Neural cell (in vitro differentiated cells): Measurements from ENCODE around the gene MAPK14. TPM values are rescaled to one million over a fixed set of nuclear protein-coding genes. Genes with fewer than 3 reads are reported as not detected.

Source experiments
- H2AFZ ChIP-seq: fragments of 200-600, 300-800 bp; sonication (generic), shearing (Covaris generic); 2 replicates; pipeline ENCODE4 v1.6.0; 2014; ENCODE audit warnings: low read depth, mild to moderate bottlenecking, antibody characterized with exemption, low read length, moderate library complexity
- H3F3A ChIP-seq: fragments of 200-600 bp; shearing (Covaris generic); 2 replicates; pipeline ENCODE4 v1.6.1; 2016; ENCODE audit warnings: mild to moderate bottlenecking, moderate library complexity, mixed read lengths, antibody characterized with exemption, low read length; ENCODE audit not compliant: insufficient read depth, poor library complexity, severe bottlenecking
- H3K27ac ChIP-seq: fragments of 200-600, 300-800 bp; sonication (generic), shearing (Covaris generic); 2 replicates; pipeline ENCODE4 v1.5.1; 2014; ENCODE audit warnings: mild to moderate bottlenecking, low read length, moderate library complexity
- H3K27me3 ChIP-seq: fragments of 300-800, 200-600 bp; sonication (generic), shearing (Covaris generic); 2 replicates; pipeline ENCODE4 v1.6.0; 2014; ENCODE audit warnings: mild to moderate bottlenecking, low read depth, low read length, moderate library complexity; ENCODE audit not compliant: insufficient read depth
- H3K36me3 ChIP-seq: fragments of 300-800, 200-600 bp; sonication (generic), shearing (Covaris generic); 2 replicates; pipeline ENCODE4 v1.5.1; 2014; ENCODE audit warnings: mild to moderate bottlenecking, antibody characterized with exemption, low read length, moderate library complexity; ENCODE audit not compliant: insufficient read depth
- H3K4me2 ChIP-seq: fragments of 300-800, 200-600 bp; sonication (generic), shearing (Covaris generic); 2 replicates; pipeline ENCODE4 v1.6.0; 2014; ENCODE audit warnings: mild to moderate bottlenecking, low read length
- H3K4me3 ChIP-seq: fragments of 300-800, 200-600 bp; sonication (generic), shearing (Covaris generic); 2 replicates; pipeline ENCODE4 v1.5.1; 2014; ENCODE audit warnings: mild to moderate bottlenecking, low read length, moderate library complexity
- H3K79me2 ChIP-seq: fragments of 200-600 bp; shearing (Covaris generic); replicated peaks from 2 replicates; pipeline ENCODE4 v1.6.0; 2014; ENCODE audit warnings: mild to moderate bottlenecking, low read length, moderate library complexity; ENCODE audit not compliant: insufficient read depth
- H3K9ac ChIP-seq: fragments of 300-800, 200-600 bp; sonication (generic), shearing (Covaris generic); 2 replicates; pipeline ENCODE4 v1.6.1; 2016; ENCODE audit warnings: mild to moderate bottlenecking, low read length, mixed read lengths
- H3K9me2 ChIP-seq: fragments of 200-600 bp; shearing (Covaris generic); 2 replicates; pipeline ENCODE4 v1.6.1; 2016; ENCODE audit warnings: mild to moderate bottlenecking, low read length, mixed read lengths; ENCODE audit not compliant: insufficient read depth
- H3K9me3 ChIP-seq: fragments of 200-600, 300-800 bp; sonication (generic), shearing (Covaris generic); 2 replicates; pipeline ENCODE4 v1.6.1; 2016; ENCODE audit warnings: mild to moderate bottlenecking, mixed run types, low read length, moderate library complexity, mixed read lengths
- H4K20me1 ChIP-seq: fragments of 200-600 bp; shearing (Covaris generic); 2 replicates; pipeline ENCODE4 v1.6.1; 2016; ENCODE audit warnings: mild to moderate bottlenecking, mixed run types; ENCODE audit not compliant: insufficient read depth
- EP300 ChIP-seq: fragments of 450-650 bp; conservative IDR thresholded peaks from 2 replicates; pipeline ENCODE4 v1.6.1; 2014; ENCODE audit warnings: antibody characterized with exemption, mild to moderate bottlenecking, moderate library complexity; ENCODE audit not compliant: poor library complexity, severe bottlenecking
- EZH2 ChIP-seq: fragments of 200-600, 300-800 bp; shearing (Covaris generic), sonication (generic); IDR thresholded peaks from 2 replicates; pipeline ENCODE4 v1.6.1; 2014; ENCODE audit warnings: antibody characterized with exemption, low read length, borderline replicate concordance, mild to moderate bottlenecking; ENCODE audit not compliant: insufficient read depth, poor library complexity, severe bottlenecking
- MXI1 ChIP-seq: fragments of 450-650 bp; conservative IDR thresholded peaks from 2 replicates; pipeline ENCODE4 v1.6.1; 2014; ENCODE audit warnings: antibody characterized with exemption, mild to moderate bottlenecking; ENCODE audit not compliant: poor library complexity, severe bottlenecking
- POLR2AphosphoS5 ChIP-seq: IDR thresholded peaks from 2 replicates; pipeline ENCODE4 v1.6.1; 2012
- RAD21 ChIP-seq: fragments of 450-650 bp; conservative IDR thresholded peaks from 2 replicates; pipeline ENCODE4 v1.6.1; 2014; ENCODE audit warnings: antibody characterized with exemption, mild to moderate bottlenecking, moderate library complexity
- SMC3 ChIP-seq: fragments of 450-650 bp; conservative IDR thresholded peaks from 2 replicates; pipeline ENCODE4 v1.6.1; 2014; ENCODE audit warnings: antibody characterized with exemption, mild to moderate bottlenecking, moderate library complexity; ENCODE audit not compliant: poor library complexity
- TAF1 ChIP-seq: IDR thresholded peaks from 2 replicates; pipeline ENCODE4 v1.6.1; 2012; ENCODE audit warnings: low read depth
- polyA plus RNA-seq: library from polyadenylated mRNA; depleted of rRNA; stranded (reverse); fragments of >200 nt; gene quantifications from 2 replicates; pipeline ENCODE4 v1.2.3, GENCODE V29; 2014
- TF ChIP-seq, protein P1 (sequence below): fragments of 450-650 bp; IDR thresholded peaks from 2 replicates; pipeline ENCODE4 v1.5.1; 2014; ENCODE audit warnings: antibody characterized with exemption, mild to moderate bottlenecking, moderate library complexity; ENCODE audit not compliant: poor library complexity, severe bottlenecking
- TF ChIP-seq, protein P2 (sequence below): IDR thresholded peaks from 2 replicates; pipeline ENCODE4 v1.6.1; 2012; ENCODE audit warnings: borderline replicate concordance

MAPK14 gene
- polyA plus RNA-seq, 1 donor from 2014 or later = 26.6 TPM

DNA sequence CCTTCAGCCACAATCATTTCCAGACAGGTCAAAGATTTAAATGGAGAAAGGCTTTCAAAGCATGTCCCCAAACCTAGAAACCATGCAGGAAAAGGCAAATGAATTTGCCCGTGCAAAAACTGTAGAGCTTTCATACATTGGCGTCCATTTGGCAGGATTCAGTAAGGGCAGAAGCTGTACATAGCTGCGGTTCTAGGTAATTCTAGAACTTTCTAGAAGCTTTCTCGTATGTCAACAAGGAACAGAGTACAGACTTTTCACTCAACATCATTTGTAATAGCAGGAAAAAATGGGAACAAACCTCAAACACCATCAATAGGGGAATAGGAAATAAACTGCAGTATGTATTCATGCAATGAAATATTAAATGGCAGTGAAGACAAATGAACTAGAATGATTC is 91.6 kb downstream of the MAPK14 start:
- Histone ChIP-seq H3K4me2 (no peak overlapping the region), H3K27ac (no peak overlapping the region), H3K79me2 (no peaks in the 10 kb centered on the region), H3K36me3 (no peaks in the 10 kb centered on the region), H3K4me3 (no peak overlapping the region), H4K20me1 (no peaks in the 10 kb centered on the region), H3K9me3 (no peaks in the 10 kb centered on the region), H3K27me3 (no peaks in the 10 kb centered on the region), H3F3A (no peaks in the 10 kb centered on the region), H3K9me2 (no peaks in the 10 kb centered on the region), H3K9ac (no peak overlapping the region), H2AFZ (no peak overlapping the region)
- TF ChIP-seq EP300 (no peak), SMC3 (no peak), MXI1 (no peak), POLR2AphosphoS5 (no peak), TAF1 (no peak), EZH2 (no peak), RAD21 (no peak)
- TF ChIP-seq, protein P1, sequence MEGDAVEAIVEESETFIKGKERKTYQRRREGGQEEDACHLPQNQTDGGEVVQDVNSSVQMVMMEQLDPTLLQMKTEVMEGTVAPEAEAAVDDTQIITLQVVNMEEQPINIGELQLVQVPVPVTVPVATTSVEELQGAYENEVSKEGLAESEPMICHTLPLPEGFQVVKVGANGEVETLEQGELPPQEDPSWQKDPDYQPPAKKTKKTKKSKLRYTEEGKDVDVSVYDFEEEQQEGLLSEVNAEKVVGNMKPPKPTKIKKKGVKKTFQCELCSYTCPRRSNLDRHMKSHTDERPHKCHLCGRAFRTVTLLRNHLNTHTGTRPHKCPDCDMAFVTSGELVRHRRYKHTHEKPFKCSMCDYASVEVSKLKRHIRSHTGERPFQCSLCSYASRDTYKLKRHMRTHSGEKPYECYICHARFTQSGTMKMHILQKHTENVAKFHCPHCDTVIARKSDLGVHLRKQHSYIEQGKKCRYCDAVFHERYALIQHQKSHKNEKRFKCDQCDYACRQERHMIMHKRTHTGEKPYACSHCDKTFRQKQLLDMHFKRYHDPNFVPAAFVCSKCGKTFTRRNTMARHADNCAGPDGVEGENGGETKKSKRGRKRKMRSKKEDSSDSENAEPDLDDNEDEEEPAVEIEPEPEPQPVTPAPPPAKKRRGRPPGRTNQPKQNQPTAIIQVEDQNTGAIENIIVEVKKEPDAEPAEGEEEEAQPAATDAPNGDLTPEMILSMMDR = no peak
- TF ChIP-seq, protein P2, sequence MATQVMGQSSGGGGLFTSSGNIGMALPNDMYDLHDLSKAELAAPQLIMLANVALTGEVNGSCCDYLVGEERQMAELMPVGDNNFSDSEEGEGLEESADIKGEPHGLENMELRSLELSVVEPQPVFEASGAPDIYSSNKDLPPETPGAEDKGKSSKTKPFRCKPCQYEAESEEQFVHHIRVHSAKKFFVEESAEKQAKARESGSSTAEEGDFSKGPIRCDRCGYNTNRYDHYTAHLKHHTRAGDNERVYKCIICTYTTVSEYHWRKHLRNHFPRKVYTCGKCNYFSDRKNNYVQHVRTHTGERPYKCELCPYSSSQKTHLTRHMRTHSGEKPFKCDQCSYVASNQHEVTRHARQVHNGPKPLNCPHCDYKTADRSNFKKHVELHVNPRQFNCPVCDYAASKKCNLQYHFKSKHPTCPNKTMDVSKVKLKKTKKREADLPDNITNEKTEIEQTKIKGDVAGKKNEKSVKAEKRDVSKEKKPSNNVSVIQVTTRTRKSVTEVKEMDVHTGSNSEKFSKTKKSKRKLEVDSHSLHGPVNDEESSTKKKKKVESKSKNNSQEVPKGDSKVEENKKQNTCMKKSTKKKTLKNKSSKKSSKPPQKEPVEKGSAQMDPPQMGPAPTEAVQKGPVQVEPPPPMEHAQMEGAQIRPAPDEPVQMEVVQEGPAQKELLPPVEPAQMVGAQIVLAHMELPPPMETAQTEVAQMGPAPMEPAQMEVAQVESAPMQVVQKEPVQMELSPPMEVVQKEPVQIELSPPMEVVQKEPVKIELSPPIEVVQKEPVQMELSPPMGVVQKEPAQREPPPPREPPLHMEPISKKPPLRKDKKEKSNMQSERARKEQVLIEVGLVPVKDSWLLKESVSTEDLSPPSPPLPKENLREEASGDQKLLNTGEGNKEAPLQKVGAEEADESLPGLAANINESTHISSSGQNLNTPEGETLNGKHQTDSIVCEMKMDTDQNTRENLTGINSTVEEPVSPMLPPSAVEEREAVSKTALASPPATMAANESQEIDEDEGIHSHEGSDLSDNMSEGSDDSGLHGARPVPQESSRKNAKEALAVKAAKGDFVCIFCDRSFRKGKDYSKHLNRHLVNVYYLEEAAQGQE = no peak

DNA sequence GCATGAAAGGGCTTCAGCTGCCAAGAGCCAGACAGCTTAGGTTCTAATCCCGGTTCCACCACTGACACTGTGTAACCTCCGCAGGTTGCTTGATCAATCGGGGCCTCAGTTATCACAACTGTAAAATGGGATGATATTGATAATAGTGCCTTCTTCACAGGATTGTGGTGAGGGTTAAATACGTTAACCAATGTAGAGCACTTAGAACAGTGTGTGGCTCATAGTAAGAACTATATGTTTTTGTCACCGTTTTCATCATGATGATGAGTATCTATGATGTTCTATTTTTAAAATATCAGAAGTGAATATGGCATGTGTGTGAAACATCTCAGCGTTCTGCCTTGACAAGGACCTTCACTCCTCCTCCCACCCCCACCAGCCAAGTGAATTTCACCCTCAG is 92.4 kb downstream of the MAPK14 start:
- no peaks in the 10 kb centered on the region for H3F3A ChIP-seq
- H4K20me1 ChIP-seq = no peaks in the 10 kb centered on the region
- H3K4me2 ChIP-seq = no peak overlapping the region
- no peaks in the 10 kb centered on the region for H3K9me3 ChIP-seq
- no peaks in the 10 kb centered on the region for H3K36me3 ChIP-seq
- no peak for TF ChIP-seq TAF1
- TF ChIP-seq, protein P2 = no peak
- H3K9me2 ChIP-seq = no peaks in the 10 kb centered on the region
- no peaks in the 10 kb centered on the region for H3K27me3 ChIP-seq
- H3K9ac ChIP-seq = no peak overlapping the region
- no peak overlapping the region for H2AFZ ChIP-seq
- no peaks in the 10 kb centered on the region for H3K79me2 ChIP-seq
- H3K4me3 ChIP-seq = no peak overlapping the region
- no peak overlapping the region for H3K27ac ChIP-seq
